CD14-positive monocyte (primary cell): ENCODE data around the gene GAS2L2. TPM values are rescaled to one million over a fixed set of nuclear protein-coding genes. Genes with fewer than 3 reads are reported as not detected.
A peak's percentile ranks its signal among the peaks of the same experiment; 100 is the strongest.

ENCODE experiments used
- DNase-seq, 3 donors: peaks; one replicate each; pipeline ENCODE4 v3.0.0-alpha.2; 2011 to 2022
- H2AFZ ChIP-seq: 2 replicates; pipeline ENCODE4 v1.6.0; 2012; ENCODE audit warnings: mild to moderate bottlenecking, low read depth, low read length, inconsistent platforms; ENCODE audit not compliant: insufficient read depth, poor library complexity, severe bottlenecking
- H3K27ac ChIP-seq, 2 donors: 1 replicate in 1 of 2; 2 replicates in 1 of 2; pipeline ENCODE4 v1.5.1; 2012 to 2013; ENCODE audit warnings: low read length in 2 of 2, control low read depth in 1 of 2, inconsistent platforms in 1 of 2, low read depth in 1 of 2, mild to moderate bottlenecking in 1 of 2
- H3K27me3 ChIP-seq, 2 donors: one replicate each; pipeline versions ENCODE4 v1.6.0 to v1.6.1; 2011 to 2013; ENCODE audit warnings: low read length in 2 of 2; ENCODE audit not compliant: control insufficient read depth in 2 of 2, insufficient read depth in 2 of 2
- H3K36me3 ChIP-seq, 2 donors: replicated peaks in 1 of 2; 1 replicate in 1 of 2; 2 replicates in 1 of 2; pipeline versions ENCODE4 v1.5.1 to v1.6.1; 2012 to 2013; ENCODE audit warnings: low read length in 2 of 2, control low read depth in 1 of 2, inconsistent platforms in 1 of 2, mild to moderate bottlenecking in 1 of 2; ENCODE audit not compliant: insufficient read depth in 2 of 2, control insufficient read depth in 1 of 2
- H3K4me1 ChIP-seq, 2 donors: 1 replicate in 1 of 2; 2 replicates in 1 of 2; pipeline versions ENCODE4 v1.5.1 to v1.6.1; 2012 to 2013; ENCODE audit warnings: low read length in 2 of 2, control low read depth in 1 of 2, inconsistent platforms in 1 of 2, mild to moderate bottlenecking in 1 of 2, moderate library complexity in 1 of 2; ENCODE audit not compliant: insufficient read depth in 2 of 2, control insufficient read depth in 1 of 2
- H3K4me2 ChIP-seq: replicated peaks from 2 replicates; pipeline ENCODE3; 2012; ENCODE audit warnings: low read length, moderate library complexity, mild to moderate bottlenecking; ENCODE audit not compliant: poor library complexity, severe bottlenecking; ENCODE audit errors: extremely low read depth
- H3K4me3 ChIP-seq, 3 experiments: fragments of 200-600 bp in 1 of 3; sonication (generic) in 1 of 3; replicated peaks in 1 of 3; 1 replicate in 2 of 3; 2 replicates in 1 of 3; pipeline ENCODE4 v1.5.1; 2011 to 2013; ENCODE audit warnings: low read length in 3 of 3, mild to moderate bottlenecking in 3 of 3, control low read depth in 2 of 3, low read depth in 2 of 3, inconsistent platforms in 1 of 3, moderate library complexity in 1 of 3
- H3K79me2 ChIP-seq: 2 replicates; pipeline ENCODE4 v1.6.0; 2012; ENCODE audit warnings: mild to moderate bottlenecking, control low read depth, inconsistent platforms, low read length, moderate library complexity; ENCODE audit not compliant: insufficient read depth
- H3K9ac ChIP-seq: 2 replicates; pipeline ENCODE4 v1.6.0; 2017; ENCODE audit warnings: low read length, mild to moderate bottlenecking; ENCODE audit not compliant: insufficient read depth, poor library complexity, severe bottlenecking
- H3K9me3 ChIP-seq, 2 donors: replicated peaks in 1 of 2; 1 replicate in 1 of 2; 2 replicates in 1 of 2; pipeline versions ENCODE4 v1.5.1 to v1.6.1; 2012 to 2013; ENCODE audit warnings: low read length in 2 of 2, control low read depth in 1 of 2; ENCODE audit not compliant: control insufficient read depth in 1 of 2, insufficient read depth in 1 of 2
- H4K20me1 ChIP-seq: 2 replicates; pipeline ENCODE4 v1.6.0; 2012; ENCODE audit warnings: mild to moderate bottlenecking, low read length, control low read depth, moderate library complexity; ENCODE audit not compliant: insufficient read depth
- H3K27ac Mint-ChIP-seq, 7 donors: one replicate each; pipeline ENCODE4 v1.8.0; 2020; ENCODE audit warnings: mild to moderate bottlenecking in 7 of 7, mixed read lengths in 7 of 7, moderate library complexity in 6 of 7, inconsistent platforms in 2 of 7
- H3K27me3 Mint-ChIP-seq, 3 donors: one replicate each; pipeline ENCODE4 v1.8.0; 2021 to 2022; ENCODE audit warnings: low read depth in 3 of 3, mild to moderate bottlenecking in 3 of 3, mixed read lengths in 3 of 3, moderate library complexity in 3 of 3, inconsistent platforms in 1 of 3
- H3K36me3 Mint-ChIP-seq, 2 donors: one replicate each; pipeline ENCODE4 v1.8.0; 2020; ENCODE audit warnings: mixed read lengths in 2 of 2, inconsistent platforms in 1 of 2, mild to moderate bottlenecking in 1 of 2
- H3K4me1 Mint-ChIP-seq: one replicate; pipeline ENCODE4 v1.8.0; 2020; ENCODE audit warnings: mild to moderate bottlenecking, mixed read lengths
- H3K4me3 Mint-ChIP-seq, 2 donors: one replicate each; pipeline ENCODE4 v1.8.0; 2020; ENCODE audit warnings: mild to moderate bottlenecking in 2 of 2, mixed read lengths in 2 of 2, moderate library complexity in 1 of 2
- H3K9me3 Mint-ChIP-seq, 7 donors: one replicate each; pipeline ENCODE4 v1.8.0; 2020 to 2022; ENCODE audit warnings: mixed read lengths in 7 of 7, mild to moderate bottlenecking in 6 of 7, moderate library complexity in 6 of 7, inconsistent platforms in 2 of 7
- CTCF ChIP-seq: fragments of 200-600 bp; IDR thresholded peaks from one replicate; pipeline ENCODE4 v1.8.0; 2022; ENCODE audit warnings: antibody characterized with exemption, mild to moderate bottlenecking
- WGBS: methylation state at CpG from one replicate; pipeline ENCODE4 v1.1.5; 2013; ENCODE audit warnings: missing lambda C conversion rate; ENCODE audit not compliant: insufficient coverage; 5-methylcytosine and 5-hydroxymethylcytosine counted together
- intact Hi-C, 2 donors: fragments of 100-400 bp; cut with micrococcal nuclease; formaldehyde crosslinking; loops; one replicate each; pipeline versions ENCODE4 v1.15.0 to v1.15.1; 2023
- polyA plus RNA-seq, 3 donors: library from polyadenylated mRNA; depleted of rRNA in 1 of 3; unstranded in 2 of 3; stranded (reverse) in 1 of 3; fragments of 300-500 nt in 2 of 3; fragments of >200 nt in 1 of 3; fragmentation: Illumina TruSeq in 2 of 3; gene quantifications; 1 replicate in 2 of 3; 2 replicates in 1 of 3; pipeline ENCODE4 v1.2.3, GENCODE V29; 2012 to 2021

The GAS2L2 gene
- polyA plus RNA-seq, 3 donors = not detected

- no peaks in the 10 kb centered on the region for H3K4me1 ChIP-seq
- no peaks in the 10 kb centered on the region for H3K27me3 ChIP-seq
- H3K27ac Mint-ChIP-seq = peak overlapping the region in 2 of 7 donors; percentile 42 to 63
- H3K36me3 ChIP-seq = peaks cover 8 to 70% of the 10 kb centered on the region in 2 donors
- no CpG with 5 or more reads among the region's 5 CpGs for WGBS
- H3K4me3 Mint-ChIP-seq = no peak overlapping the region
- DNase-seq = no peak
- intact Hi-C loops = no loop called here
- no peak overlapping the region for H3K4me2 ChIP-seq
- H3K4me3 ChIP-seq = no peak overlapping the region
- no peaks in the 10 kb centered on the region for H3K4me1 Mint-ChIP-seq
- H3K9me3 Mint-ChIP-seq = peaks cover 0 to 7% (median 0%) of the 10 kb centered on the region in 7 donors
- H4K20me1 ChIP-seq = peaks cover 4% of the 10 kb centered on the region
- H2AFZ ChIP-seq = no peak overlapping the region
- no peak overlapping the region for H3K27ac ChIP-seq
- H3K27me3 Mint-ChIP-seq = no peaks in the 10 kb centered on the region
- H3K9ac ChIP-seq = no peak overlapping the region
- no peaks in the 10 kb centered on the region for H3K9me3 ChIP-seq
- no peaks in the 10 kb centered on the region for H3K79me2 ChIP-seq
- no peak for TF ChIP-seq CTCF
- peaks cover 43 to 61% of the 10 kb centered on the region in 2 donors for H3K36me3 Mint-ChIP-seq
Measured at GRCh38 chr17:35701491-35701890, 51.5 kb downstream of the GAS2L2 start.

GRCh38 chr17:35700150-35700549 lies 52.9 kb downstream of the GAS2L2 start:
- Histone ChIP-seq H3K9ac (no peak overlapping the region), H3K4me2 (no peak overlapping the region), H2AFZ (no peak overlapping the region), H4K20me1 (peaks cover 4% of the 10 kb centered on the region), H3K9me3 (no peaks in the 10 kb centered on the region), H3K27ac (no peak overlapping the region), H3K4me1 (no peaks in the 10 kb centered on the region), H3K36me3 (peaks cover 20 to 75% of the 10 kb centered on the region in 2 donors), H3K4me3 (no peak overlapping the region), H3K27me3 (no peaks in the 10 kb centered on the region), H3K79me2 (no peaks in the 10 kb centered on the region)
- H3K27ac Mint-ChIP-seq = no peak overlapping the region
- intact Hi-C loops = no loop called here
- H3K4me1 Mint-ChIP-seq = no peaks in the 10 kb centered on the region
- no peak for DNase-seq
- H3K36me3 Mint-ChIP-seq = peaks cover 48 to 64% of the 10 kb centered on the region in 2 donors
- no peak for TF ChIP-seq CTCF
- no CpG with 5 or more reads among the region's 6 CpGs for WGBS
- H3K9me3 Mint-ChIP-seq = peaks cover 0 to 7% (median 1%) of the 10 kb centered on the region in 7 donors
- H3K4me3 Mint-ChIP-seq = no peak overlapping the region
- no peaks in the 10 kb centered on the region for H3K27me3 Mint-ChIP-seq
